NK-92 (cell line): ENCODE measurements around the gene TK2.

ENCODE experiments used
- DNase-seq: peaks from one replicate; lab custom pipeline; 2025; ENCODE audit not compliant: unreplicated experiment; lab: John Stamatoyannopoulos, UW

Gene TK2

GRCh38 chr16:66547101-66547989, 2.6 kb downstream of the TK2 start:
- DNase-seq, result no peak

GRCh38 chr16:66544016-66544757, 5.7 kb downstream of the TK2 start:
- no peak for DNase-seq

GRCh38 chr16:66543541-66543940, 6.4 kb downstream of the TK2 start:
- no peak for DNase-seq

GRCh38 chr16:66542396-66542795, 7.5 kb downstream of the TK2 start:
- DNase-seq, result no peak

- no peak for DNase-seq
Measured at GRCh38 chr16:66541388-66542355, 8.2 kb downstream of the TK2 start.

- DNase-seq, result no peak
Measured at GRCh38 chr16:66539623-66540469, 10.1 kb downstream of the TK2 start.

GRCh38 chr16:66538910-66539309, 11.0 kb downstream of the TK2 start:
- DNase-seq, result no peak

GRCh38 chr16:66537236-66537635, 12.7 kb downstream of the TK2 start:
- no peak for DNase-seq

- DNase-seq, result no peak
Measured at GRCh38 chr16:66536525-66536924, 13.4 kb downstream of the TK2 start.

GRCh38 chr16:66534376-66534799, 15.5 kb downstream of the TK2 start:
- no peak for DNase-seq

- no peak for DNase-seq
Measured at GRCh38 chr16:66529475-66529874, 20.4 kb downstream of the TK2 start.

- DNase-seq, result no peak
Measured at GRCh38 chr16:66528294-66528693, 21.6 kb downstream of the TK2 start.

GRCh38 chr16:66525396-66526180, 24.3 kb downstream of the TK2 start:
- no peak for DNase-seq

GRCh38 chr16:66524601-66525164, 25.2 kb downstream of the TK2 start:
- no peak for DNase-seq

- no peak for DNase-seq
Measured at GRCh38 chr16:66523861-66524354, 26.0 kb downstream of the TK2 start.

- no peak for DNase-seq
Measured at GRCh38 chr16:66522816-66523590, 26.9 kb downstream of the TK2 start.

- peak; percentile 47 for DNase-seq
Measured at GRCh38 chr16:66521951-66522771, 27.8 kb downstream of the TK2 start.
